ELR (cell line): Measurements from ENCODE around the gene TAS2R40.
"Not testable (repeated sequence)": the region's sequence is repeated elsewhere in the genome, so short reads cannot be mapped to it uniquely, and the experiment has no call there.

Experiments used
- DNase-seq: peaks from one replicate; pipeline ENCODE4 v3.0.0-alpha.2; 2015; ENCODE audit warnings: low read depth

TAS2R40 gene

DNA sequence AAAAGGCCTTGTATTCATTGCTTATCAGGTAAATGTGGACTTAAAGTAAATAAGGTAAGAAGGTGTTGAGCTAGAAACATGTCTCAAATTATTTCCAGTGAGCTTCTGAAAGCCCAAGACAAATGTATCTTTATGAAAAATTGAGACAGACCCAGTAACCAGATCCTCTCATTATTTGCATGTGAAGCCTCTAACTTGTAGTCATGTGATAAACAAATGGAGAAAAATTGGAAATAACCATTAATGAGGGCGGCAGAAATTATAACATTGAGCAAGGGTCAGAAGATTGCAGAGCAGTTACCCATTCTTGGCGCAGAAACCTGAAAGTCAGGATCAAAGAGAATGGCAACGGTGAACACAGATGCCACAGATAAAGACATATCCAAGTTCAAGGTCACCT, at the start of gene TAS2R40:
Gene TAS2R40, plus strand, starts transcription at position 301 of the 400 bp plus-strand sequence. Its CDS starts 42 bp downstream, at position 343.
- DNase-seq: no peak

DNA sequence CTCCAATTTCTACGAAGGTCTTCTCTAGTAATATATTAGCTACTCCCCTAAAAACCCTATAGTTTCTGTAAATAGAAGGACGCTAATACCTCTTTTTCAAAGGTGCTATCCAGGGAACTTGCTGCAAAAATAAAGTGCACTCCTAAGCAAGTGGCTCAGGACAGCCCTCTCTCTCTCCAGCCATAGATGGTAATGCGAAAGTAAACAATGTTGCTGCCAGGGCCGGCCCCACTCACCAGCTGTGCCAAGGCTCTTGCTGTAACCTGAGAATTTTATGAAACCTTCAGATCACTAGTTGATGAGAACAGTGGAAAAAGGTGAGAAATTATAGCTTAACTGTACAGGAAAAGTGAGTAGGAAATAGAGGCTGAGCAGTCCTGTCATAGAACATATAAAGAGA, 49.5 kb upstream of the TAS2R40 start:
- no peak for DNase-seq

DNA sequence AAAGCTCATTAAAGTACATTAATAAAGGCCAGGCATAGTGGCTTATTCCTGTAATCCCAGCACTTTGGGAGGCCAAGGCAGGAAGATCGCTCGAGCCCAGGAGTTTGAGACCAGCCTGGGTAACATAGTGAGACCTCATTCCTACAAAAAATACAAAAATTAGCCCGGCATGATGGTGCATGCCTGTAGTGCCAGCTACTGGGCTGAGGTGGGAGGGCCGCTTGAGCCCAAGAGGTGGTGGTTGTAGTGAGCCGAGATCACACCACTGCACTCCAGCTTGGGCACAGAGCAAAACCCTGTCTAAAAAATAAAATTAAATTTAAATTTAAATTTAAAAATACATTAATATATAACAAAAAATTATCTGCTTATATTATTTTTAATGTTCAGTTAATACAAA, 45.7 kb upstream of the TAS2R40 start:
- DNase-seq: no peak

DNA sequence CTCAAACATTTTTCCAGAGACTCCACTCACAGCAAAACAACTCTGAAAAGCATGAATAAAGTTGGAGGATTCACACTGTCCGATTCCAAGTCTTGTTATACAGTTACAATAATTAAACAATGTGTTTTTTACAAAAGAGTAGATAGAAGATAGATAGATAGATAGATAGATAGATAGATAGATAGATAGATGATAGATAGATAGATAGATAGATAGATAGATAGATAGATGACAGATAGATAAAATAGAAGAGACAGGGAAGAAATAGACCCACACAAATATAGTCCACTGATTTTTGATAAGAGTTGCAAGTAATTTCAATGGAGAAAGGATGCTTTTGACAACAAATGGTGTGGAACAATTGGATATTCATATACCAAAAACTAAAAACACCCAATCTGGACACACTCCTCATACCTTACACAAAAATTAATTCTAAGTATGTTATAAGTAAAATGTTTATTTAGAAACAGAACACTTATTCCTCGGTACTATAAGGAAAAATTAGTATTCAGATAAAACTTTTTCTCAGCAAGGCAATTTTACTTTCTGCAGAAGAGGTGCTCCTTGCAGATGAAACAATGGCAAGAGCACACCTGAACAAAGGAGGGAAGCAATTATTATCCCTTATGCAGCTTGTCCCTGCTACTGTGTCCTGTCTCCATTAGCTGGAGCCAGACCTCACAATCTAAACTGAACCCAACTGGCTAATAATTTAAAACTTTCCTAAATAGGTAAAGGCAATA, 44.3 kb upstream of the TAS2R40 start:
- no peak for DNase-seq

DNA sequence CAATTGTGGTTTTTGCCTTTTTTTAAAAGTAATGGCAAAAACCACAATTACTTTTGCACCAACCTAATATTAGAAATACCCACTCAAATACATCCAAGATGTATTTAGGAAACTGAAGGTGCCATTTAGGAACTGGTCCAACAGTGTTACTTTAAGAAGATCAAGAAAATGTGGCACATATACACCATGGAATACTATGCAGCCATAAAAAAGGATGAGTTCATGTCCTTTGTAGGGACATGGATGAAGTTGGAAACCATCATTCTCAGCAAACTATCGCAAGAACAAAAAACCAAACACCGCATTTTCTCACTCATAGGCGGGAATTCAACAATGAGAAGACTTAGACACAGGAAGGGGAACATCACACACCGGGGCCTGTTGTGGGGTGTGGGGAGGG, 41.1 kb upstream of the TAS2R40 start:
- DNase-seq: not testable (repeated sequence)

DNA sequence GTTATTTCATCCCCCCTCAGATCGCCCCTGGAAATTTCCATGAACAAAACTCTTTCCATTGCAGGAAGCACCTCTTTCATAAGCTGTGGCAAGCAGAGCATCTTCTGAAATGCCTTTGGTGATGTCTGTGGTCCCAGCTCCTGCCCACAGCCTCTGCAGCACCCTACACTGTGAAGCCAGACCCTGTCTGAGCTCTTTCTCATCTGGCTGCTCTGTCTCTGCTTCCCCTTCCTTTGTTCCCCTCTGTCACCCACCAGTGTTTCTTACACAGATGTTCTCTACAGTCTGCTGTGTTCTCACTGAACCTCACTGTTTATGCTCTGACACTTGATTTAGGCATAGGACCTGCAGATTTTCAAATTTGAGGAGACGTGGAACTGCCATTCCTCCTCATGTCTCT, 40.5 kb upstream of the TAS2R40 start:
- no peak for DNase-seq

DNA sequence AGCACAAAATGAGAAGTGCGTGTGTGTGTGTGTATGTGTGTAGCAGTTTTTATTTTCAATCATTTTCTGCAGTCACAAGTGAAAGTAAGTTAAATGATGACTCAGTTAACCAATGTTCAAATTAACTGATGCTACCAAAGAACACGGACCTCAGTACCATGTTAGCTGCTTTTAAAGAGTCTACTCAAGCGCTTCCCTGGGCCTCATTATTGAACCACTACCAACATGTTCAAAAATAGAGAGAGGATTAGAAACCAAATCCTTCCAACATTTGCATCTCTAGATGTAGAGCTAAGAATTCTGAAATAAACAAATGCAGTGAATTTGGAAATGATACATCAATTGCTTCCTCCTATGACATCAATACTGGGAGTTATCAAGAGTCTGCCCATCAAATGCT, 38.8 kb upstream of the TAS2R40 start, which contains the start of gene TAS2R39:
Gene TAS2R39, plus strand, starts transcription at position 396 of the 400 bp plus-strand sequence. Its CDS starts 0 bp downstream, at position 396.
- DNase-seq: no peak

DNA sequence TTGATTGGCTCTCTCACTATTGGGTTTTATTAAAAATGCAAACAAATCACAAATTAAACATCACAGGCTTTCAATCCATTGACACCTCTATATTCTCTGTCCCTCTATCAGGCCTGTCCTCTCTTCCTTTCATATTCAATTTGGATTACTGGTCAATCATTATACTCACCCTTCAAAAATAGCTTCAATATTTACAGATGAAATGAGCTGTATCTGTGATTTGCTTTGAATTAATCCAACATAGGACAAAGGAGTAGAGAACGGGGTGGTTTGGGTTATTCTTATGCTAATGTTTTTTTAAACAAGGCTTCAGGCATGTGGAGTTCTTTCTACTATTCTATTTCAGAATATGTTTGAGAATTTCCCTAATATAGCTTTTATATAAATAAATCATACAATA, 36.3 kb upstream of the TAS2R40 start:
- no peak for DNase-seq

DNA sequence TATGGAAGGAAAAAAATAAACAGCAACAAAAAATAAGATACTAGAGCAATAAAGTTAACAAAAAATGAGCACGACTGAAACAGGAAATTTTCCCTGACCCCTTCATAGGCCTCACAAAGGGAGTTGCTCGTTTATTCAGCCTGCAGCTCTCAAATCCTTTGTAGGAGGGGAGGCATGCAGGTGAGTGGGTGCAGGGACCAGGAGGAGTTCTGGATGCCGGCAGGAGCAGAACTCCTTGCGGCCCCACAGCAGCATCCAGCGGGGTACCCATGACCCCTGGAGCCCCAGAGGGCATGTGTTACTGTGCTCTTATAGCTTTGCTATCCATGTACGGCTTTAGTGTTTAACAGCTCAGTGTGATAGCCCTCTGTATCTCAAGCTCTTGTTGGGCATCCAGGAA, 32.8 kb upstream of the TAS2R40 start:
- DNase-seq: no peak

DNA sequence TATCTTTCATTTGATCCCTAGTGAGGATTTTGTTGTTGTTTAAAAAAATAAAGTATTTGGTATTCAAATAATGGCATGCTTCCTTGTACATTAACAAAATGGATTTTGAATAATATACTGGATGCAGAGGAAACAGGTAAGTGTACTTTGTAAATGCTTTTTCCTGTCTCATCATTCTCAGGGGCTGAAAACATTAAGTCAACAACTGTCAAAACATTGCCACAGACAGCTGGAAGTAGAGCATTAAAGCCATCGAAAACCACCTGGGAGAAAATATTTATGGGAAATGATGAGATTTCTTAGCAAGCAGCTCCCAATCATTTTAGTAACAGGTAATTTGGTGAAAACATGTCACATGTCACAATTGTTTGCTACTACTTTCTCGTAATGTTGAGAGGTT, 28.0 kb upstream of the TAS2R40 start:
- DNase-seq: no peak

DNA sequence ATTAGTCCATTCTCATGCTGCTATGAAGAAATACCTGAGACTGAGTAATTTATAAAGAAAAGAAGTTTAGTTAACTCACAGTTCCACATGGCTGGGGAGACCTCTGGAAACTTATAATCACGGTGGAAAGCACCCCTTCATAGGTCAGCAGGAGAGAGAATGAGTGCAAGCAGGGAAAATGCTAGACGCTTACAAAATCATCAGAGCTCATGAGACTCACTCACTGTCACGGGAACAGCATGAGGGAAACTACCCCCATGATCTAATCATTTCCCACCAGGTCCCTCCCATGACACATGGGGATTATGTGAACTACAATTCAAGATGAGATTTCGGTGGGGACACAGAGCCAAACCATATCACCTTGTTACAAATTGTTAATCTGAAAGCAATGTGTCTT, 22.8 kb upstream of the TAS2R40 start:
- DNase-seq: no peak

DNA sequence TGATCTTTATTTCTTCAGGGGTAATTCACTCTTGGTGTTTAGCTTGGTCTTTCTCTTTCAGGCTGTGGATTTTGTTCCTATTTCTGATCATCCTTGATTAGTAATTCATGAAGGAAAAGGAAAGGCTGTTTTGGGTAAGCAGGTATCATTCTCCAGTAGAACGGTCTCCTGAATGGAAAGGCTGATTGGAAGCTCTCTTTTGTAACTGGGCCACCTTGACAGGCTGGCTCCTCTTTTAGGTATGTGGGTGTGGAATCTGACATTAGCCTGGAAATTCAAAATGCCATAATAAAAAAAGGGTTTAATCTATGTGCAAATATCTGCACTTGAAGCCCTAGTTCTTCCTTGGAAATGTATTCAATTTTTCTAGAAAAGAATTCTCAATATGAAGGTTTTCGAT, 19.7 kb upstream of the TAS2R40 start:
- no peak for DNase-seq

DNA sequence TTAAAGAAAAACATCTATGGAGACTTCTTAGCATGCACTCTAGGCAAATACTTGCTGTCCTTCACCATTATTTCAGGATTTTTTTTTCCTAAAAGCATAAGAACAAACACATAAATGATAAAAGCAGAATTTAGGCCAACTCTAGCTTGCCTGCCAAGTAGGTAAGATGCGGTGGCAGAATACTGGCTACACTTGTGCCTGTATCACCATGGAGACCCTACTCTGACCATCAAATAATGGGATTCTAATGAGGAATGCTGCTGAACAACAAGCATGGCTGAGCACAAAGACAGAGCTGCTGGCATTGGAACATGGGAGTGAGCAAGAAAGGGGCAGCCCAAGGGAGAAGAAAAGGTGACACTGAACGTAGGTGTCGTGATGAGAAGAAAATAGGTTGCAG, 18.5 kb upstream of the TAS2R40 start:
- no peak for DNase-seq

DNA sequence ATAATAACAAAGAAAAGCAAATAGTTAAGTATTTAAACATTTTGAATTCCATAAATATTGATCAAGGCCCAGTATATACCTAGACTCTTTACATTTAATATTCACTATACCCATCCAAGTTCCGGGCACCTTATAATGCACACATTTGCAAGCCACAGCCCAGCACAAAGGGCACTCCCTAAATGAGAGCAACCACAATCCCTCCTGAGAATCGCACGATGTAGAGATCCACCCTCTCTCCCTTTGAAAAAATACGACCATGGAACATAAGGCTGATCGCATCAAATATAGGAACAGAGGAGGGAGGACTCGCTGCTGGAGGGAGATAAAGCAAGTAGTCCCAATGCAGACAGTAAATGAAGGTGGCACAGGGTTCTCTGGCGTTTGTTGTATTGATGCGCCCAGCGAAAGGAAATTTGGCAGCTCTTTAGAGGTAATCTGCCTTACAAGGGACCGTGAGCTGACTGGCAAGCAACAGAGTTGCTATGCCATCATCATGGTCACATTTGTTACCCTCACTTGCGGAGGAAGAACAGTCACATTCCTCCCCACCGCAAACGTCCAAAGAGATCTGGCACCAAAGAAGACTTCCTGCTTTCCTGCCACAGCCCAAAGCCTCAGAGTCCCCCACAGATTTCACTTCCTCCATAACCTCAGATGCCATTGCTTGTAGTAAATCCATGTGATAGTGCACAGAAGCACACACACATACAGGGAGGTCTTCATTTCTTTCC, 16.1 kb upstream of the TAS2R40 start:
- no peak for DNase-seq

DNA sequence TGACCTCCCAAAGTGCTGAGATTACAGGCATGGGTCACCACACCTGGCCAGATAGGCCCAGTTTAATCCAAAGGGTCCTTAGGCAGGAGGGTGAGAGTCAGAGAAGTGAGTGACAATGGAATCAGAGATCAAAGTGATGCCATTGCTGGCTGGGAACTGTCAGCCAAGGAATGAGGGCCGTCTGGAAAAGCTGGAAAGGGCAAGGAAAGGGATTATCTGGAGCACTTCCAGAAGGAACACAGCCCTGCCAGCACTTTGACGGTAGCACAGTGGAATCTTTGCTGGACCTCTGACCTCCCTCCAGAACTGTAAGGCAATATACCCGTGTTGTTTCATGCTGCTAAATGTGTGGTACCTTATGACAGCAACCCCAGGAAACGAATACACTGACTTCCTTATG, 11.3 kb upstream of the TAS2R40 start:
- DNase-seq: no peak

DNA sequence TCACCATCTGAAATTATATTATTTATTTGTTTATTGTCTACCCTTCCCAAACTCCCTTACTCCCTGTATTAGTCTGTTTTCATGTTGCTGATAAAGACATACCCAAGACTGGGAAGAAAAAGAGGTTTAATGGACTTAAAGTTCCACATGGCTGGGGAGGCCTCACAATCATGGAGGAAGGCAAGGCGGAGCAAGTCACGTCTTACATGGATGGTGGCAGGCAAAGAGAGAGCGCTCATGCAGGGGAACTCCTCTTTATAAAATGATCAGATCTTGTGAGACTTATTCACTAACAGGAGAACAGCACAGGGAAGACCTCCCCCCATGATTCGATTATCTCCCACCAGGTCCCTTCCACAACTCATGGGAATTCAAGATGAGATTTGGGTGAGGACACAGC, 8.4 kb upstream of the TAS2R40 start:
- not testable (repeated sequence) for DNase-seq

DNA sequence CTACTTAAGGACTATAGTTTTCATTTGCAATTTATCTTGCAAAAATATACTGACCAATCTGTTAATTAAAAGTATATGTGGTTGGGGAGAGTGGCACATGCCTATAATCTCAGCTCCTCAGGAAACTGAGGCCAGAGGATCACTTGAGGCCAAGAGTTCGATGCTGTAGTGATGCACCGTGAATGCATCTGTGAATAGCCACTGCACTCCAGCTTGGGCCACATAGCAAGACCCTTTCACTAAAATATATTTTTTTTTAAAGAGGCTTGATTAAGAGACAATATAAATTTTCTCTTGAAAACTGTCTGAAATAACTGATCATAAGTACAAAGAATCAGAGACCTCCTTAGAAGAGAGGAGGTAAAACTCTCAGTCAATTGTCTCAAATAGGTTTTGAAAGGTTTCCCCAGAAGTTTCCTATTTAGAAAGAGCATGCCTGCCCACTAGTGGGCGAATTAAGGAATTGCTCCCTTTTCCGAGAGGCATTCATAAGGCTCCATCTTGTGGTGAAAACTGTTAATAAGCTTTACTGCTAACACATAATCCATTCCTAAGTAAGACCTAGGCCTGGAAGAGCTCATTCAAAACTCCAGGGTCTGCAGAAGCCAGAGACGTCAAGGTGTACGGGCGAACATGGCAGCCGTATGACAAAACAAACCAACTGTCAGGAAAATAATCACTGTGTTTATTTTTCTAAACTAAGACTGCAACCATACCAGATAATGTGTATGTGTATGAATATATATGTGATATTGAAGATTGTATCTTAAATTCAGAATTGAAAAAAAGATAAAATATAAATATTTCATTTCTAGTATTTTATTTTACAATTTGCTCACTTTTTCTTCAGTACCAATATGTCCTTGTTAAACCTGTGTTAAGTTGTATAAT, 6.8 kb upstream of the TAS2R40 start:
- peak; percentile 84 for DNase-seq

DNA sequence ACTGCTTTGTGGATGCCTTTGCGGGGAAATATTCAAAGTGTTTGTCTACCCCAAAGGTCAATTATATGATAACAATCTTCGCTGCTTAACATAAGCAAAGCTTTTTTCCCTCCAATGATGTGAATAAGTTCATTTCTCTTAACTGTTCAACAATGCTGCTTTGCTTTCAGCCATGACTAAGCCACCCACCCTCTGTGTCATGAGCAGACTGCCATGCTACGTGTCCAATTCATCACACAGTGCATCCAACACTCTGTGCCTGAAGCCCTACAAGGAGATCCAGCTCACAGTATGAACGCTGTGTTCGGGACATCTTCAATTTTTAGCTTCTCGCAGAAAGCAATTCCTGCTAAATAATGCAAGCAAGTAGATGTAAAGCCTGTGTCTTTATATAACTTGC, 5.7 kb upstream of the TAS2R40 start:
- peak; percentile 35 for DNase-seq

DNA sequence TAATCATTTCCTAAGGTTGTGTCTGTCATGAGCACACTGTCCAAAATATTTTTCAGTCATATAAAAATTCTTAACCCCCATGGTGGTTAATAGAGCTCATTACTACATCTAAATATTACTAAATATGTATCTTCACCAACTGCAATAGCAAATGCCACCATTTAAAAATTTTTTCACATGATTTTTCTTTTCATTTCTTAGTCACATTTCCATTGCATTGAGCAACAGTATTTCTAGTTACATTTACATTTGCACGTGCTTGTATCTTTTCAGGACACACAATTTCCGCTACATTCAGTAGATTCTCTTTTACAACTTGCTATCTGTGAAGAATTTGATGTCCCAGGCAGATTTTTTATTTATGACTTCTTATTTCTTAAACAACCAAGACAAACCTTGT, 5.2 kb upstream of the TAS2R40 start:
- DNase-seq: no peak

DNA sequence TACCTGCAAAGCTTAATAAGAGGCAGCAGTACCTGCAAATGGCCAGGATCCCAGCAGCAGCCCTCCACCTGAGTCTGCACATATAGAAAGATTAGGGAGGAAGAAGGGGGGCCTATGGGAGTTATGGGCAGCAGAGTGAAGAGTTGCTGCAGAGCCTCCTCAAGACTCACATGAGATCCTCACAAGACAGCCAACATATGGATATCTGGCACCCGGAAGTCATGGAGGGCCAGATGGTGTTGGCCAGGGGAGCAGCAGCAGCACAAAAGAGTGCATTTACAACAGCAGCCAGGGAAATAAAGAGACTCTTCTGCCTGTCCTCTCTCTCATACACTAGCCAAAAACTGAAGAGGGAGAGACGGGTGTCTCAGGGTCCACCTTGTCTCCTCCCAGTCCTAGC, 4.0 kb upstream of the TAS2R40 start:
- DNase-seq: no peak

DNA sequence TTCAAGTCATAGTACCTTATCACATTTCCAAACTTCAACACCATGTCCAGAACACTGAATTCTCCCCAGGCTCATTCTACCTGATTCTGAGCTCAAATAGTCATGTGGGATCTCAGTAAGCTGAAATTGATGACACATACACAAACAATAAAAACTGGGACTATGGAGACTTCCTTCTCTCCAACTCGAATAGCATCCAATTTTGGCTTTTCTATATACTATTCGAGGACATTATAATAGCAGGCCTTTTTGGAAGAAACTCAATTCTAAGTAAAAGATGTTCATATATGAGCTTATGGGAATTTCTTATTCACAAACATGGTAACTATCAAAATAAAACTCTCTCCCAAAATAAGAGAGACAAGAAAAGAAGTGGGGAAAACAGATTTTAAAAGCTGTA, 551 bp upstream of the TAS2R40 start:
- DNase-seq: no peak

DNA sequence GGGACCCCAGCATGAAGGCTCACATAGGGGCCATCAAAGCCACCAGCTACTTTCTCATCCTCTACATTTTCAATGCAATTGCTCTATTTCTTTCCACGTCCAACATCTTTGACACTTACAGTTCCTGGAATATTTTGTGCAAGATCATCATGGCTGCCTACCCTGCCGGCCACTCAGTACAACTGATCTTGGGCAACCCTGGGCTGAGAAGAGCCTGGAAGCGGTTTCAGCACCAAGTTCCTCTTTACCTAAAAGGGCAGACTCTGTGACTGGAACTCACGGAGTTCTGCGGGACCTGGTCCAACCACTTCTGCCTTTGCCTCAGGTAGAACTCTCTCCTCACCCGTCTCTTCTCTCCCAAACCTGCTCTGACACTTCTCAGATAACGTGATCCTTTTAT, 945 bp downstream of the TAS2R40 start:
- no peak for DNase-seq

DNA sequence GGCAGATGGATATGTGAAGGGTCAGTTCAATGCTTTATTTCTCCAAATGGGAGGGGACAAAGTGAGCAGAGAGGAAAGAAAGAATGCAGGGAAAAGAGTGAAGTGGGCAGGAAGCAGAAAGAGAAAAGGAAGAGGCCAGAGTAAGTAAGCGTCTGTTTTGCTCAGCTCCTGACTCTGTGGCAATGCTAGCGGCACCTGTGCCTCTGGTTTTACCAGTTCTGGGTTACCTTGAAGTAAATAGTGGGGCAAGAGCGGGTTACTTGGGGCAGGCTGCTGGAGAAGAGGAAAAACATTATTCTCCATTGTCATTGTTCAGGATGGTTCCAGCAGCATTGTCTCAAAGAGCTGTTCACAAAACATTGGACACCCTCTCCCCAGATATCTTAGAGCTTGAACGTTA, 1.9 kb downstream of the TAS2R40 start:
- DNase-seq: no peak
